A549 (cell line): ENCODE results near the gene NNMT.

Source experiments
- CEBPB ChIP-seq, 2 experiments: fragments of >200 bp in 1 of 2; sonication (Bioruptor Twin) in 1 of 2; formaldehyde crosslinking in 1 of 2; IDR thresholded peaks; 2 replicates each; pipeline ENCODE4 v1.6.1; 2012 to 2016
- FOSL2 ChIP-seq, 2 experiments: fragments of 450-650 bp in 1 of 2; fragments of >200 bp in 1 of 2; sonication (Bioruptor Twin) in 1 of 2; formaldehyde crosslinking; IDR thresholded peaks; 2 replicates each; pipeline versions ENCODE4 v1.5.0 to v1.6.1; 2016 to 2020; ENCODE audit warnings: mild to moderate bottlenecking in 1 of 2, moderate library complexity in 1 of 2
- NR3C1 ChIP-seq: fragments of >200 bp; sonication (Bioruptor Twin); formaldehyde crosslinking; IDR thresholded peaks from 3 replicates; pipeline ENCODE4 v1.6.1; 2017
- POLR2A ChIP-seq: IDR thresholded peaks from 2 replicates; pipeline ENCODE4 v1.6.1; 2012; ENCODE audit warnings: mild to moderate bottlenecking, low read length
- REST ChIP-seq: fragments of 200-600 bp; sonication (generic); IDR thresholded peaks from 2 replicates; pipeline ENCODE4 v1.6.1; 2016; ENCODE audit warnings: antibody characterized with exemption, mild to moderate bottlenecking, moderate library complexity
- TFCP2L1 ChIP-seq: fragments of 250-450 bp; sonication (Bioruptor Pico); IDR thresholded peaks from 2 replicates; pipeline ENCODE4 v1.5.0; 2021; ENCODE audit warnings: mild to moderate bottlenecking
- TF ChIP-seq, protein P1 (sequence below): fragments of >200 bp; sonication (Bioruptor Twin); formaldehyde crosslinking; IDR thresholded peaks from 3 replicates; pipeline ENCODE4 v1.6.1; 2016
- TF ChIP-seq, protein P2 (sequence below): fragments of >200 bp; sonication (Bioruptor Twin); formaldehyde crosslinking; IDR thresholded peaks from 3 replicates; pipeline ENCODE4 v1.5.1; 2016

GRCh38 chr11:114261791-114262190, 34.4 kb upstream of the NNMT start:
- TF ChIP-seq, protein P1, sequence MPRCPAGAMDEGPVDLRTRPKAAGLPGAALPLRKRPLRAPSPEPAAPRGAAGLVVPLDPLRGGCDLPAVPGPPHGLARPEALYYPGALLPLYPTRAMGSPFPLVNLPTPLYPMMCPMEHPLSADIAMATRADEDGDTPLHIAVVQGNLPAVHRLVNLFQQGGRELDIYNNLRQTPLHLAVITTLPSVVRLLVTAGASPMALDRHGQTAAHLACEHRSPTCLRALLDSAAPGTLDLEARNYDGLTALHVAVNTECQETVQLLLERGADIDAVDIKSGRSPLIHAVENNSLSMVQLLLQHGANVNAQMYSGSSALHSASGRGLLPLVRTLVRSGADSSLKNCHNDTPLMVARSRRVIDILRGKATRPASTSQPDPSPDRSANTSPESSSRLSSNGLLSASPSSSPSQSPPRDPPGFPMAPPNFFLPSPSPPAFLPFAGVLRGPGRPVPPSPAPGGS, result no peak
- TF ChIP-seq, protein P2, sequence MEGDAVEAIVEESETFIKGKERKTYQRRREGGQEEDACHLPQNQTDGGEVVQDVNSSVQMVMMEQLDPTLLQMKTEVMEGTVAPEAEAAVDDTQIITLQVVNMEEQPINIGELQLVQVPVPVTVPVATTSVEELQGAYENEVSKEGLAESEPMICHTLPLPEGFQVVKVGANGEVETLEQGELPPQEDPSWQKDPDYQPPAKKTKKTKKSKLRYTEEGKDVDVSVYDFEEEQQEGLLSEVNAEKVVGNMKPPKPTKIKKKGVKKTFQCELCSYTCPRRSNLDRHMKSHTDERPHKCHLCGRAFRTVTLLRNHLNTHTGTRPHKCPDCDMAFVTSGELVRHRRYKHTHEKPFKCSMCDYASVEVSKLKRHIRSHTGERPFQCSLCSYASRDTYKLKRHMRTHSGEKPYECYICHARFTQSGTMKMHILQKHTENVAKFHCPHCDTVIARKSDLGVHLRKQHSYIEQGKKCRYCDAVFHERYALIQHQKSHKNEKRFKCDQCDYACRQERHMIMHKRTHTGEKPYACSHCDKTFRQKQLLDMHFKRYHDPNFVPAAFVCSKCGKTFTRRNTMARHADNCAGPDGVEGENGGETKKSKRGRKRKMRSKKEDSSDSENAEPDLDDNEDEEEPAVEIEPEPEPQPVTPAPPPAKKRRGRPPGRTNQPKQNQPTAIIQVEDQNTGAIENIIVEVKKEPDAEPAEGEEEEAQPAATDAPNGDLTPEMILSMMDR, result no peak
- TF ChIP-seq NR3C1 (no peak), CEBPB (IDR thresholded peaks at IDR 0.05) (no peak), FOSL2 (IDR thresholded peaks at IDR 0.05) (no peak), FOSL2 (CRISPR knock-in tag; IDR thresholded peaks at IDR 0.05) (no peak), POLR2A (no peak), REST (no peak), TFCP2L1 (CRISPR knock-in tag) (no peak)
